ENCODE measurements around the gene BACH2.

- TF ChIP-seq CTCF (IDR thresholded peaks at IDR 0.05; ENCODE audit: low read depth, low read length, poor library complexity, severe bottlenecking) (no peak), EZH2phosphoT487 (IDR thresholded peaks at IDR 0.05; ENCODE audit: borderline replicate concordance, low read length) (no peak)
Measured at GRCh38 chr6:90192857-90193256, 103.8 kb downstream of the BACH2 start.
